Iris pigment epithelial cell (primary cell): Measurements from ENCODE around the gene KLK3.
"Not testable (repeated sequence)": the region's sequence is repeated elsewhere in the genome, so short reads cannot be mapped to it uniquely, and the experiment has no call there.

Experiments used
- DNase-seq: peaks from one replicate; pipeline ENCODE4 v3.0.0-alpha.2; 2011; ENCODE audit warnings: low read depth

The KLK3 gene

DNA sequence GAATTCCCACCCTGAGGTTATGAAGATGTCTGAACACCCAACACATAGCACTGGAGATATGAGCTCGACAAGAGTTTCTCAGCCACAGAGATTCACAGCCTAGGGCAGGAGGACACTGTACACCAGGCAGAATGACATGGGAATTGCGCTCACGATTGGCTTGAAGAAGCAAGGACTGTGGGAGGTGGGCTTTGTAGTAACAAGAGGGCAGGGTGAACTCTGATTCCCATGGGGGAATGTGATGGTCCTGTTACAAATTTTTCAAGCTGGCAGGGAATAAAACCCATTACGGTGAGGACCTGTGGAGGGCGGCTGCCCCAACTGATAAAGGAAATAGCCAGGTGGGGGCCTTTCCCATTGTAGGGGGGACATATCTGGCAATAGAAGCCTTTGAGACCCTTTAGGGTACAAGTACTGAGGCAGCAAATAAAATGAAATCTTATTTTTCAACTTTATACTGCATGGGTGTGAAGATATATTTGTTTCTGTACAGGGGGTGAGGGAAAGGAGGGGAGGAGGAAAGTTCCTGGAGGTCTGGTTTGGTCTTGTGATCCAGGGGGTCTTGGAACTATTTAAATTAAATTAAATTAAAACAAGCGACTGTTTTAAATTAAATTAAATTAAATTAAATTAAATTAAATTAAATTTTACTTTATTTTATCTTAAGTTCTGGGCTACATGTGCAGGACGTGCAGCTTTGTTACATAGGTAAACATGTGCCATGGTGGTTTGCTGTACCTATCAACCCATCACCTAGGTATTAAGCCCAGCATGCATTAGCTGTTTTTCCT is 7.0 kb downstream of the KLK3 start:
- no peak for DNase-seq

DNA sequence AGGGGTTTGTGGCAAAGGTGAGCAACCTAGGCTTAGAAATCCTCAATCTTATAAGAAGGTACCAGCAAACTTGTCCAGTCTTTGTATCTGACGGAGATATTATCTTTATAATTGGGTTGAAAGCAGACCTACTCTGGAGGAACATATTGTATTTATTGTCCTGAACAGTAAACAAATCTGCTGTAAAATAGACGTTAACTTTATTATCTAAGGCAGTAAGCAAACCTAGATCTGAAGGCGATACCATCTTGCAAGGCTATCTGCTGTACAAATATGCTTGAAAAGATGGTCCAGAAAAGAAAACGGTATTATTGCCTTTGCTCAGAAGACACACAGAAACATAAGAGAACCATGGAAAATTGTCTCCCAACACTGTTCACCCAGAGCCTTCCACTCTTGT is 14.8 kb downstream of the KLK3 start:
- DNase-seq = no peak

DNA sequence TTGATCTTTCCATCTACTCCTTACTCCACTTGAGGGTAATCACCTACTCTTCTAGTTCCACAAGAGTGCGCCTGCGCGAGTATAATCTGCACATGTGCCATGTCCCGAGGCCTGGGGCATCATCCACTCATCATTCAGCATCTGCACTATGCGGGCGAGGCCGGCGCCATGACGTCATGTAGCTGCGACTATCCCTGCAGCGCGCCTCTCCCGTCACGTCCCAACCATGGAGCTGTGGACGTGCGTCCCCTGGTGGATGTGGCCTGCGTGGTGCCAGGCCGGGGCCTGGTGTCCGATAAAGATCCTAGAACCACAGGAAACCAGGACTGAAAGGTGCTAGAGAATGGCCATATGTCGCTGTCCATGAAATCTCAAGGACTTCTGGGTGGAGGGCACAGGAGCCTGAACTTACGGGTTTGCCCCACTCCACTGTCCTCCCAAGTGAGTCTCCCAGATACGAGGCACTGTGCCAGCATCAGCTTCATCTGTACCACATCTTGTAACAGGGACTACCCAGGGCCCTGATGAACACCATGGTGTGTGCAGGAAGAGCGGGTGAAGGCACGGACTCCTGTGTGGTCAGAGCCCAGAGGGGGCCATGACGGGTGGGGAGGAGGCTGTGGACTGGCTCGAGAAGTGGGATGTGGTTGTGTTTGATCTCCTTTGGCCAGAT is 15.8 kb downstream of the KLK3 start:
- no peak for DNase-seq

DNA sequence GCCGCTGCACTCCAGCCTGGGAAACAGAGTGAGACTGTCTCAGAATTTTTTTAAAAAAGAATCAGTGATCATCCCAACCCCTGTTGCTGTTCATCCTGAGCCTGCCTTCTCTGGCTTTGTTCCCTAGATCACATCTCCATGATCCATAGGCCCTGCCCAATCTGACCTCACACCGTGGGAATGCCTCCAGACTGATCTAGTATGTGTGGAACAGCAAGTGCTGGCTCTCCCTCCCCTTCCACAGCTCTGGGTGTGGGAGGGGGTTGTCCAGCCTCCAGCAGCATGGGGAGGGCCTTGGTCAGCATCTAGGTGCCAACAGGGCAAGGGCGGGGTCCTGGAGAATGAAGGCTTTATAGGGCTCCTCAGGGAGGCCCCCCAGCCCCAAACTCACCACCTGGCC is 18.3 kb downstream of the KLK3 start, which contains the start of gene KLK2:
Gene KLK2 (plus strand): TSS at position 384 of the 400 bp plus-strand sequence. CDS start 35 bp downstream, outside the sequence.
- DNase-seq = no peak

DNA sequence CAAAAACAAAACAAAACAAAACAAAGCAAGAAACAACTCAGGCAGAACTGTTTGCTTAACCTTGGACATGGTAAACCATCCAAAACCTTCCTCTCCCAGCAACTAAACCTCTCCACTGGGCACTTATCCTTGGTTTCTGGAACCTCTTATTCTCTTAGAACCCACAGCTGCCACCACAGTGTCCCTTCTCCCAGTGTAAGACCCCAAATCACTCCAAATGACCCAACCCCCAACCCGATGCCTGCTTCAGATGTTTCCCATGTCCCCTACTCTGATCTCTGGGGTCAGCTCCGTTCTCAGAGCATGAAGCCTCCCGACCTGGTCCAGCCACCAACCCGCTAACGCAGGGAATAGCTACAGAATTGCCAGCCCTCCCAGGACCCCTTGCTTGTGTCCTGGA is 19.5 kb downstream of the KLK3 start:
- DNase-seq = no peak

DNA sequence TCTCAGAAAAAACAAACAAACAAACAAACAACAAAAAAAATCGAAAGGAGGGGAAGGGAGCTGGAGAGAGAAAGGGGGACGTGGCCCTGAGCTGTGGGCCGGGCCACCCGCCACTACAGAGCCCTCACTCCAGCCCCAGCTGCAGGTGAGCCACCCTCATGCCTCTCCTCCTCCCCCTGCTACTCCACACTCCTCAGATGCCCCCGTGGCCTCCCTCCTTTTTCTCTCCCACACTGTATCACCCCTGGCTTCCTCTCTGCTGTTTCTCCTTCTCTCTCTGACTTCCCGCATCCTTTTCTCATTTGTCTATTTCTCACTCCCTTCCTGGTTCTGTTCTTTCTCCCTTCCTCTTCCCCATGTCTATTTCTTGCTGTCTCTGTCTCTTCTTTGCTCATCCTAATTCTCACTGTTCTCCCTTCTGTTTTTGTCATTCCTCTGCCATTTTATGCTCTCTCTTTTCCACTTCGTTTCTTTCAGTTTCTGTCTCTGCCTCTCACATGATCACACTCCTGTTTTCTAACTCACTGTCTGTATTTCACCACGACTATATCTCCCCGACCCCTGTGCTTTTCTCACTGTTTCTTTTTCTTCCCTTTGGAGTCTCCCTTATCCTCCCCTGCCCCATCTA is 21.2 kb downstream of the KLK3 start:
- DNase-seq = no peak

DNA sequence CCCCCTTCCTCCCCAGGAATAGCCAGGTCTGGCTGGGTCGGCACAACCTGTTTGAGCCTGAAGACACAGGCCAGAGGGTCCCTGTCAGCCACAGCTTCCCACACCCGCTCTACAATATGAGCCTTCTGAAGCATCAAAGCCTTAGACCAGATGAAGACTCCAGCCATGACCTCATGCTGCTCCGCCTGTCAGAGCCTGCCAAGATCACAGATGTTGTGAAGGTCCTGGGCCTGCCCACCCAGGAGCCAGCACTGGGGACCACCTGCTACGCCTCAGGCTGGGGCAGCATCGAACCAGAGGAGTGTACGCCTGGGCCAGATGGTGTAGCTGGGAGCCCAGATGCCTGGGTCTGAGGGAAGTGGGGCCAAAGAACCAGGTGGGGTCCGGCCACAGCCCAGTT is 21.7 kb downstream of the KLK3 start:
- DNase-seq = no peak

DNA sequence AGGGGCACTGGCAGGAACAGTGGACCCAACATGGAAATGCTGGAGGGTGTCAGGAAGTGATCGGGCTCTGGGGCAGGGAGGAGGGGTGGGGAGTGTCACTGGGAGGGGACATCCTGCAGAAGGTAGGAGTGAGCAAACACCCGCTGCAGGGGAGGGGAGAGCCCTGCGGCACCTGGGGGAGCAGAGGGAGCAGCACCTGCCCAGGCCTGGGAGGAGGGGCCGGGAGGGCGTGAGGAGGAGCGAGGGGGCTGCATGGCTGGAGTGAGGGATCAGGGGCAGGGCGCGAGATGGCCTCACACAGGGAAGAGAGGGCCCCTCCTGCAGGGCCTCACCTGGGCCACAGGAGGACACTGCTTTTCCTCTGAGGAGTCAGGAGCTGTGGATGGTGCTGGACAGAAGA is 22.6 kb downstream of the KLK3 start:
- DNase-seq = no peak

DNA sequence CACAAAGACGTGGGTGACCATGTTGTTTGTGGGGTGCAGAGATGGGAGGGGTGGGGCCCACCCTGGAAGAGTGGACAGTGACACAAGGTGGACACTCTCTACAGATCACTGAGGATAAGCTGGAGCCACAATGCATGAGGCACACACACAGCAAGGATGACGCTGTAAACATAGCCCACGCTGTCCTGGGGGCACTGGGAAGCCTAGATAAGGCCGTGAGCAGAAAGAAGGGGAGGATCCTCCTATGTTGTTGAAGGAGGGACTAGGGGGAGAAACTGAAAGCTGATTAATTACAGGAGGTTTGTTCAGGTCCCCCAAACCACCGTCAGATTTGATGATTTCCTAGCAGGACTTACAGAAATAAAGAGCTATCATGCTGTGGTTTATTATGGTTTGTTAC is 24.1 kb downstream of the KLK3 start:
- DNase-seq = no peak

DNA sequence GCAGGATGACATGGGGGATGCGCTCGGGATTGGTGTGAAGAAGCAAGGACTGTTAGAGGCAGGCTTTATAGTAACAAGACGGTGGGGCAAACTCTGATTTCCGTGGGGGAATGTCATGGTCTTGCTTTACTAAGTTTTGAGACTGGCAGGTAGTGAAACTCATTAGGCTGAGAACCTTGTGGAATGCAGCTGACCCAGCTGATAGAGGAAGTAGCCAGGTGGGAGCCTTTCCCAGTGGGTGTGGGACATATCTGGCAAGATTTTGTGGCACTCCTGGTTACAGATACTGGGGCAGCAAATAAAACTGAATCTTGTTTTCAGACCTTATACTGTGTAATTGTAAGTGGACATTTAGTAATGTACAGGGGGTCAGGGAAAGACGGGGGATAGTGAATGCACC is 25.5 kb downstream of the KLK3 start:
- DNase-seq = no peak

DNA sequence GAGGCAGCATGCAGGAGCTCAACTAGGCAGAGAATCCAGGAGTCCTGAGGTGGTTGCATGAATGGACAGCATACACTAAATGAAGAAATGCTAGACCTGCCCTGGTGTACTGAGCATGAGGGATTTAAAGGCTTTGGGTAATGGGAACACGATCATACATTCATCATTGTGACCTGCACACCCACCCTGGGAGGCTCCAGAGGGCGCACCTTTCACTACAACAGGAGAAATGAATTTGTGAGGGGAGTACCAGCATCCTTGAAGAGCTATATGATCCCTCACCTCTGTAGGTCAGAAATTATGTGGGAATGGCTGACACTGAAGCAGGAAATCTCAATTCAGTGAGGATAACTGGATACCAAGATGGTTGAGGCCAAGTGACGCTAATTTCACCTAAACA is 27.5 kb downstream of the KLK3 start:
- DNase-seq = no peak

DNA sequence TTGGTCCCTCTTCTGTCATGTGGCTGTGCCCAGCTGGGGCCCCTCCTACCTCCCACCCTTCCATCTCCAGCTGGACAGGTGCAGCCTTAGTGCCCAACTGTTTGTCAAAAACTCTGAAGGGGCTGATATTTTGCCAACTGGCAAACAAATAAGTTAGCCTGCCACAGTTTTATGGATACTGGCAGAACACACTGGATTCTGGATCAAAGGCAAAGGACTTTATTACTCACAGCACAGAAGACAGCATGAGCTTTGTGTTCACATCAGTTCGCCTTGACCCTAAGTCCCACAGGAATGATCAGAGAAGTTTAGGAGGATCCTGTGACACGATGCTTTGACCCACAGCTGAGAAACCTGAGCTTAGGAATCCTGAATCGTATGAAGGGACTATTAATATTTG is 34.9 kb downstream of the KLK3 start:
- no peak for DNase-seq

DNA sequence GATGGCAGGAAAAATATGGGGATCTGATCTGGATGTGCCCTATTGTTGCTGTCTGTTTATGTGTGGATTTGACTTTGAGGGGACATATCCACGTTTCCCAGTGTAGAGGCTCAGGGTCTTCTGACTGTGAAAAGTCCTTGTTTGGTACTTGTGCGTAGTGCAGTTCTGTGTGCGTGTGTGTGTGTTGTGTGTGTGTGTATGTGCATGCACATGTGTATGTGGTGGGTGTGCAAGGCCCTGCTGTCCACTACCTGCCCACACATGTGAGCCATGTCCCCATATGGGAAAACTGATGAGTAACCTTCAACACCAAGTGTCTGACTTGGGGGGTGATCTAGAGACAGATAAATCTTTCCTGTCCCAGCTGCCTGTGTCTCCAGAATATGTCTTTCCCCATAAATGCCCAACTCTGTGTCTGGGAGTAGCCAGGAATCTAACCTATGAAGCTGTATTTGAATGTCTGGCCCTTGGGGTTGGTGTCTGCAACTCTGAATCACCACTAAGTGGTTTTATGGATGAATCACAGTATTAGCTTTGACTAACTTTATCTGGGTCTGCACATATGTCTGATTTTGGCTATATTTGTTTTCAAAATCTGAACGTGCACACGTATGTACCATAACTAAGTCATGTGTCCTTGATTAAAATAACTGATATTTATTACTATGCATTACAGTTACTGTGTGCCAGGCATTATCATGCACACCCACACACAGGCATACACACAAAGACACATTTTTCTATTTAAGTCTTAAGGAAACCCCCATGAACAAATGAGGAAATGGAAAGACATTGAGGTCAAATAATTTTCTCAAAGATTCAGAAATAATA is 35.9 kb downstream of the KLK3 start:
- DNase-seq = peak; percentile 60

DNA sequence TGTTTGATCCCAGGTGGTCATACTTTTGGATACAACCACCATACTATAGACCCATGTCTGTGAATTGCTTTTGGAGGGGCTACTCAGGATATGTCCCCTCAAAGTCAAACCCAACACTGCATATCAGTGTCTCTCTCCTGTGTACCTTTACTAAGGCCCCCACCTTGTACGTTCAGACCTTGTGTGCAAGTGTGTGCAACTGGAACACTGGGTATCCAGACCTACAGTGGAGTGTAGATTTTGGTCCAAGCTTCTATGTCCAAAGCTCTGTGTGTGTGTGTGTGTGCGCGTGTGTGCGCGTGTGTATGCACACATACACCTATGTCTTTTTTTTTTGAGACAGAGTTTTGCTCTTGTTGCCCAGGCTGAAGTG is 36.5 kb downstream of the KLK3 start:
- DNase-seq = no peak

DNA sequence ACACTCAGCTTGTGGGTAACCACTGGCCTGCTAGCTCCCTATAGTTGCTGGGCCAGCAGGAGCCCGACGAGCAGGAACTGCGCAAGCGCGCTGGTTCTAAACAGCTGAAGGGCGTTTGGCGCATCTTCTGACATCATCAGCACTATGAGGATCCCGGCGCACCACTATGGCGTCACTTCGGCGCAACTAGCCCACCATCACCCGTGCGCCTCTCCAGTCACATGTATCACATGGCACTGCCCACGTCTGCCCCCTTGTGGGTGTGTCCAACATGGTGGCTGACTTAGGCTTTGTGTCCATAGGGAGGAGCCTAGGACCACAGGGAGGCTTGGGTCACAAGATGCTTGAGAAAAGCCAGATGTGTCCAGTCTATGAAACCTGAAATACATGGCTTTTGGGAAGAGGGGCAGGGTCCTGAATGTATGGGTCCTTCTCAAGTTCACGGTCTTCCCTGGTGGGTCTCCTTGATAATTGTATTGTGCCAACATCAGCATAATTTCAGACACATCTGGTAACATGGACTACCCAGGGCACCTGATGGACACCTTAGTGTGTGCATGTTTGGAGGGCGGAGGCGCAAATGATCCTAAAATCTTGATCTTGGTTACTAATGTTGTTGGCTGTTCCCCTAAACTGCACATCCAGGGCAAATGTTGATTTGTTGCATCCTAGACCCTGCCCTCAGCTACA is 38.5 kb downstream of the KLK3 start:
- DNase-seq = no peak

DNA sequence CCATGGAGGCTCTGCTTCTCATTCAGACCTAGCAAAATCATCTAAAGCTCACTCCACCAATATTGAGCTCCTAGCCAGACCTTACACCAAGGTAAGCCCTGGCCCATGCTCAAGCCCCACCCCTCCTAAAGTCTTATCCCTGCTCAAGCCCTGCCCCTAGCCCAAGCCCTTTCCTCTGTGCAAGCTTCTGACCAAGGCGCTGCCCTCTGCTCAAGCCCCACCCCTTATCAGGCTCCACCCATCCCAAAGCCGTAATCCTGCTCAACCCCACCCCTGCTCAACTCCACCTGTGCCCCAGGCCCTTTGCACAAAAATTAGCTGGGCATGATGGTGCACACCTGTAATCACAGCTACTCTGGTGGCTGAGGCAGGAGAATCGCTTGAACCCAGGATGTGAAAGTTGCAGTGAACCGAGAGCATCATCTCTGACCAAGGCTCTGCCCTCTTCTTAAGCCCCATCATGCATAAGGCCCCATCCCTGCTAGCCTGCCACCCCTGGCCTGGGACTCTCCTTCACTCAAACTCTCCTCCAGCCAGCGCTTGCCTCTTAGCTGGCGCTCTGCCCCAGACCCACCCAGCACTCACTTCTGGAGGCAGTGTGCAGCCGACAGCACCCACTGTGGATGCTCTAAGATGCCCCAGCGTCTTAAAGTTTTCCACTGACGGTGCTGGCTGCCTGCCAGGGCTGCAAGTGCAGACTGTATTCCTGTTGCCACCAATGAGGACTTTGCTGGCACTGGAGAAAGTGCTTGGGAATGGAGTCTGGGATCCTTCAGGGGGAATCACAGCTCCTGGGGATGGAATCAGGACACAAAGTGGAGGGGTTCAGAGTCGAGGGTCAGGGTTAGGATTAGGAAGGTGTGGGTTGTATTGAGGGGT is 40.0 kb downstream of the KLK3 start:
- DNase-seq = no peak

DNA sequence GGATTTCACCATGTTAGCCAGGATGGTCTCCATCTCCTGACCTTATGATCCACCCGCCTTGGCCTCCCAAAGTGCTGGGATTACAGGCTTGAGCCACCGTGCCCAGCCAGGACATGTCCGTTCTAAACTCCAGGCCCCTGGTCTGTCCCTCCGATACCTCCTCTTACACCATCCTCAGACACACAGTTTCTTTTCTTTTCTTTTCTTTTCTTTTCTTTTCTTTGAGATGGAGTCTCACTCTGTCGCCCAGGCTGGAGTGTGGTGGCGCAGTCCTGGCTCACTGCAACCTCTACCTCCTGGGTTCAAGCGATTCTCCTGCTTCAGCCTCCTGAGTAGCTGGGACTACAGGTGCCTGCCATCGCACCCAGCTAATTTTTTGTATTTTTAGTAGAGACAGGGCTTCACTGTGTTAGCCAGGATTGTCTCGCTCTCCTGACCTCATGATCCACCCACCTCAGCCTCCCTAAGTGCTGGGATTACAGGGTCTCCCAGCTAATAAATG is 41.4 kb downstream of the KLK3 start:
- DNase-seq = not testable (repeated sequence)

DNA sequence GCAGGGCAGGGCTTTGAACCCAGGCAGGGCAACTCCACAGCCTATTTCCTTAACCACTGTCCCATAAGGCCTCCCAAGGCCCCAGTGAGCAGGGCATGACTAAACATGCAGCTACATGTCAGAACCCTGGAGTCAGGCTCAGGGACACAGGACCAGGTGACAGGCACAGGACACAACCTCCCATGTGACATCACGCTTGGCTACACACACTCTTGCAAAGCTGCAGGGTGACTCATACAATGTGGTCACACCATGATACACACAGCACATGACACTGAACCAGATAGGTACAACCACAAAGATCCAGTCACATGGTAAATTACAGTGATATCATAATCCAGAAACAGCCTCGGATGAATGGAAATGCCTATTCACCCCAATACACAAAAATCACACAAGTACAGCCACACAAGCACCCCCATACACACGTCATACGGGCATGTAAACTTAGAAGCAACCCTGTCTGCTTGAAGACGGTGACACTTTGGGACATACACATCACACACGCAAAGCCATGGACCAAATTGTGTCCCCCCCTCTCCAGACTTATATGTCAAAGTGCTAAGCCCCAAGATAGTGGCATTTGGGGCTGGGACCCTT is 42.0 kb downstream of the KLK3 start:
- DNase-seq = peak; percentile 66

DNA sequence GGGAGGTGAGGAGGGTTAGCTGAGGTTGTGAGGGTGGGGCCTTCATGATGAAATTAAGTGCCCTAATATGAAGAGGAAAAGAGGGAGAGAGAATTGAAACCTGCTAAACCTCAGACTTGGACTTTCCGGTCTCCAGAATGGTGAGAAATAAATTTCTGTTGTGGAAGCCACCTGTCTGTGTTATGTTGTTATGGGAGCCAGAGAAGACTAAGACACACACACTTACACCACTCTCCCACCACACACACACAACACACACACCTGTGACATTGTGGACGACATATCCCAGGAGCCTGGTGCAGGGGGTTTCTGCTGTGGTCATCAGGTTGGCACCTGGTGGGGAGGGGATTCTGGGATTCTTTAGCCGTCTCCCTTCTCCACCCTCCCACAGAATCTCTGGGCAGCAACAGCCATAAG is 42.5 kb downstream of the KLK3 start:
- DNase-seq = no peak

DNA sequence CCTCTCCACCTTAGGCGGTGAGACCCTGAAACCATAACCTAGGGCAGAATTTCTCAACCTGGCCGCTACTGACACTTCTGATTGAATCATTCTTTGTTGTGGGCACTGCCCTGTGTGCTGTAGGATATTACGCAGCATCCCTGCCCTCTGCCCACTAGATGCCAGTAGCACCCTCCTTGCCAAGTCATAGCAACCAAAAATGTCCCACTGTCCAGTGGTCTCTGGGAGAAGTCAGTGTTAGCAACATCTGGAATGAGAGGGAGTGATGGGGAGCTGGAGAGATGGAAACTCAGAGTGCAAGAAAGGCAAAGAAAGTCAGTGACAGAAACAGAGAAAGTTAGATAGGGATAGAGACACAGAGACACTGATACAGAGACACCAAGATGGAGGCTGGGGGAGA is 42.9 kb downstream of the KLK3 start:
- no peak for DNase-seq
